Measurements from ENCODE around the gene CLMP.
A peak's percentile ranks its signal among the peaks of the same experiment; 100 is the strongest.
"Not testable (repeated sequence)": the region's sequence is repeated elsewhere in the genome, so short reads cannot be mapped to it uniquely, and the experiment has no call there.

The CLMP gene

GRCh38 chr11:123145220-123145619 is 49.8 kb downstream of the CLMP start:
- no peak for ATAC-seq (replicated peaks)
- Mint-ChIP-seq H3K36me3 (ENCODE audit: insufficient read depth) (no peaks in the 10 kb centered on the region), H3K27me3 (peaks cover 5 to 16% of the 10 kb centered on the region in 2 donors), H3K4me1 (ENCODE audit: low read depth in 2 of 2) (no peaks in the 10 kb centered on the region), H3K4me3 (no peak overlapping the region), H3K27ac (no peak overlapping the region), H3K9me3 (no peaks in the 10 kb centered on the region)
- DNase-seq = no peak

GRCh38 chr11:123144707-123145106 is 50.3 kb downstream of the CLMP start:
- DNase-seq = no peak
- no peak for ATAC-seq (replicated peaks)
- H3K27ac Mint-ChIP-seq = no peak overlapping the region
- H3K4me3 Mint-ChIP-seq = no peak overlapping the region
- no peaks in the 10 kb centered on the region for H3K9me3 Mint-ChIP-seq
- H3K36me3 Mint-ChIP-seq (ENCODE audit: insufficient read depth) = no peaks in the 10 kb centered on the region
- no peaks in the 10 kb centered on the region for H3K4me1 Mint-ChIP-seq (ENCODE audit: low read depth in 2 of 2)
- H3K27me3 Mint-ChIP-seq = peaks cover 5 to 16% of the 10 kb centered on the region in 2 donors

- Mint-ChIP-seq H3K9me3 (no peaks in the 10 kb centered on the region), H3K4me1 (ENCODE audit: low read depth in 2 of 2) (no peaks in the 10 kb centered on the region), H3K27ac (no peak overlapping the region), H3K27me3 (peaks cover 5 to 16% of the 10 kb centered on the region in 2 donors), H3K4me3 (no peak overlapping the region), H3K36me3 (ENCODE audit: insufficient read depth) (no peaks in the 10 kb centered on the region)
- no peak for DNase-seq
- ATAC-seq (replicated peaks) = no peak
Measured at GRCh38 chr11:123143921-123144320, 51.1 kb downstream of the CLMP start.

- no peak for DNase-seq
- Mint-ChIP-seq H3K4me1 (ENCODE audit: low read depth in 2 of 2) (no peaks in the 10 kb centered on the region), H3K4me3 (no peak overlapping the region), H3K9me3 (no peaks in the 10 kb centered on the region), H3K27ac (no peak overlapping the region), H3K36me3 (ENCODE audit: insufficient read depth) (no peaks in the 10 kb centered on the region), H3K27me3 (peaks cover 5 to 16% of the 10 kb centered on the region in 2 donors)
- no peak for ATAC-seq (replicated peaks)
Measured at GRCh38 chr11:123143476-123143875, 51.6 kb downstream of the CLMP start.

- H3K36me3 Mint-ChIP-seq (ENCODE audit: insufficient read depth) = no peaks in the 10 kb centered on the region
- H3K27ac Mint-ChIP-seq = no peak overlapping the region
- no peaks in the 10 kb centered on the region for H3K9me3 Mint-ChIP-seq
- ATAC-seq (replicated peaks) = no peak
- no peaks in the 10 kb centered on the region for H3K4me1 Mint-ChIP-seq (ENCODE audit: low read depth in 2 of 2)
- no peak for DNase-seq
- no peak overlapping the region for H3K4me3 Mint-ChIP-seq
- H3K27me3 Mint-ChIP-seq = peaks cover 5 to 16% of the 10 kb centered on the region in 2 donors
Measured at GRCh38 chr11:123139206-123139605, 55.8 kb downstream of the CLMP start.

- DNase-seq (no peak), ATAC-seq (replicated peaks) (no peak)
- H3K4me3 Mint-ChIP-seq = no peak overlapping the region
- no peaks in the 10 kb centered on the region for H3K36me3 Mint-ChIP-seq (ENCODE audit: insufficient read depth)
- no peaks in the 10 kb centered on the region for H3K9me3 Mint-ChIP-seq
- no peak overlapping the region for H3K27ac Mint-ChIP-seq
- H3K4me1 Mint-ChIP-seq (ENCODE audit: low read depth in 2 of 2) = no peaks in the 10 kb centered on the region
- H3K27me3 Mint-ChIP-seq = peaks cover 5 to 16% of the 10 kb centered on the region in 2 donors
Measured at GRCh38 chr11:123137431-123138224, 57.4 kb downstream of the CLMP start.

GRCh38 chr11:123135863-123136446 is 59.1 kb downstream of the CLMP start:
- ATAC-seq (replicated peaks) = no peak
- peaks cover 5% of the 10 kb centered on the region in 2 donors for H3K27me3 Mint-ChIP-seq
- H3K36me3 Mint-ChIP-seq (ENCODE audit: insufficient read depth) = no peaks in the 10 kb centered on the region
- no peak overlapping the region for H3K27ac Mint-ChIP-seq
- no peak for DNase-seq
- no peaks in the 10 kb centered on the region for H3K4me1 Mint-ChIP-seq (ENCODE audit: low read depth in 2 of 2)
- H3K4me3 Mint-ChIP-seq = no peak overlapping the region
- no peaks in the 10 kb centered on the region for H3K9me3 Mint-ChIP-seq

- no peaks in the 10 kb centered on the region for H3K36me3 Mint-ChIP-seq (ENCODE audit: insufficient read depth)
- no peak overlapping the region for H3K4me3 Mint-ChIP-seq
- no peaks in the 10 kb centered on the region for H3K9me3 Mint-ChIP-seq
- no peaks in the 10 kb centered on the region for H3K4me1 Mint-ChIP-seq (ENCODE audit: low read depth in 2 of 2)
- no peak for ATAC-seq (replicated peaks)
- no peak for DNase-seq
- peak overlapping the region in 1 of 2 donors; percentile 8 for H3K27ac Mint-ChIP-seq
- no peaks in the 10 kb centered on the region for H3K27me3 Mint-ChIP-seq
Measured at GRCh38 chr11:123132881-123133280, 62.2 kb downstream of the CLMP start.

- H3K27me3 Mint-ChIP-seq, H3K9me3 Mint-ChIP-seq, H3K4me3 Mint-ChIP-seq: not testable (repeated sequence)
Measured at GRCh38 chr11:123132034-123132766, 62.8 kb downstream of the CLMP start.

GRCh38 chr11:123129920-123130319 is 65.1 kb downstream of the CLMP start:
- Mint-ChIP-seq H3K27me3 (no peaks in the 10 kb centered on the region), H3K36me3 (ENCODE audit: insufficient read depth) (no peaks in the 10 kb centered on the region), H3K9me3 (no peaks in the 10 kb centered on the region), H3K4me1 (ENCODE audit: low read depth in 2 of 2) (no peaks in the 10 kb centered on the region), H3K4me3 (no peak overlapping the region), H3K27ac (peak overlapping the region in 1 of 2 donors; percentile 19)
- ATAC-seq (replicated peaks) (no peak), DNase-seq (no peak)

More at GRCh38 chr11:123132034-123132766, 62.8 kb downstream of the CLMP start:
- peak overlapping the region in 1 of 2 donors; percentile 8 for H3K27ac Mint-ChIP-seq
- DNase-seq; ATAC-seq (replicated peaks); H3K4me1 Mint-ChIP-seq (ENCODE audit: low read depth in 2 of 2); H3K36me3 Mint-ChIP-seq (ENCODE audit: insufficient read depth): not testable (repeated sequence)

- H3K9me3 Mint-ChIP-seq = no peaks in the 10 kb centered on the region
- no peak overlapping the region for H3K4me3 Mint-ChIP-seq
- ATAC-seq (replicated peaks) (no peak), DNase-seq (no peak)
- H3K27me3 Mint-ChIP-seq = peaks cover 16 to 21% of the 10 kb centered on the region in 2 donors
- no peaks in the 10 kb centered on the region for H3K36me3 Mint-ChIP-seq (ENCODE audit: insufficient read depth)
- no peak overlapping the region for H3K27ac Mint-ChIP-seq
- no peaks in the 10 kb centered on the region for H3K4me1 Mint-ChIP-seq (ENCODE audit: low read depth in 2 of 2)
Measured at GRCh38 chr11:123125169-123125568, 69.9 kb downstream of the CLMP start.

GRCh38 chr11:123122852-123123251 is 72.2 kb downstream of the CLMP start:
- no peak for ATAC-seq (replicated peaks)
- DNase-seq = no peak
- H3K4me1 Mint-ChIP-seq (ENCODE audit: low read depth in 2 of 2) = no peaks in the 10 kb centered on the region

GRCh38 chr11:123122341-123122740 is 72.7 kb downstream of the CLMP start:
- DNase-seq = no peak
- H3K27ac Mint-ChIP-seq = no peak overlapping the region
- peaks cover 16 to 22% of the 10 kb centered on the region in 2 donors for H3K27me3 Mint-ChIP-seq
- ATAC-seq (replicated peaks) = no peak
- no peaks in the 10 kb centered on the region for H3K9me3 Mint-ChIP-seq
- H3K4me3 Mint-ChIP-seq = no peak overlapping the region
- H3K36me3 Mint-ChIP-seq (ENCODE audit: insufficient read depth) = no peaks in the 10 kb centered on the region
- H3K4me1 Mint-ChIP-seq (ENCODE audit: low read depth in 2 of 2) = no peaks in the 10 kb centered on the region

More at GRCh38 chr11:123122852-123123251, 72.2 kb downstream of the CLMP start:
- Mint-ChIP-seq H3K27me3 (peaks cover 16 to 22% of the 10 kb centered on the region in 2 donors), H3K27ac (no peak overlapping the region), H3K9me3 (no peaks in the 10 kb centered on the region), H3K4me3 (no peak overlapping the region), H3K36me3 (ENCODE audit: insufficient read depth) (no peaks in the 10 kb centered on the region)

Data from effector memory CD8-positive, alpha-beta T cell (primary cell).